GM12892 (cell line): ENCODE results near the gene OPTN.

Source experiments
- POLR2A ChIP-seq: IDR thresholded peaks from 2 replicates; pipeline ENCODE4 v1.6.1; 2011; ENCODE audit warnings: low read depth, low read length, control low read depth
- POLR2AphosphoS5 ChIP-seq: IDR thresholded peaks from 2 replicates; pipeline ENCODE4 v1.6.1; 2011; ENCODE audit warnings: low read depth, low read length, control low read depth
- TAF1 ChIP-seq: IDR thresholded peaks from 2 replicates; pipeline ENCODE4 v1.6.1; 2011; ENCODE audit warnings: low read depth, mild to moderate bottlenecking, control low read depth, low read length, borderline replicate concordance

DNA sequence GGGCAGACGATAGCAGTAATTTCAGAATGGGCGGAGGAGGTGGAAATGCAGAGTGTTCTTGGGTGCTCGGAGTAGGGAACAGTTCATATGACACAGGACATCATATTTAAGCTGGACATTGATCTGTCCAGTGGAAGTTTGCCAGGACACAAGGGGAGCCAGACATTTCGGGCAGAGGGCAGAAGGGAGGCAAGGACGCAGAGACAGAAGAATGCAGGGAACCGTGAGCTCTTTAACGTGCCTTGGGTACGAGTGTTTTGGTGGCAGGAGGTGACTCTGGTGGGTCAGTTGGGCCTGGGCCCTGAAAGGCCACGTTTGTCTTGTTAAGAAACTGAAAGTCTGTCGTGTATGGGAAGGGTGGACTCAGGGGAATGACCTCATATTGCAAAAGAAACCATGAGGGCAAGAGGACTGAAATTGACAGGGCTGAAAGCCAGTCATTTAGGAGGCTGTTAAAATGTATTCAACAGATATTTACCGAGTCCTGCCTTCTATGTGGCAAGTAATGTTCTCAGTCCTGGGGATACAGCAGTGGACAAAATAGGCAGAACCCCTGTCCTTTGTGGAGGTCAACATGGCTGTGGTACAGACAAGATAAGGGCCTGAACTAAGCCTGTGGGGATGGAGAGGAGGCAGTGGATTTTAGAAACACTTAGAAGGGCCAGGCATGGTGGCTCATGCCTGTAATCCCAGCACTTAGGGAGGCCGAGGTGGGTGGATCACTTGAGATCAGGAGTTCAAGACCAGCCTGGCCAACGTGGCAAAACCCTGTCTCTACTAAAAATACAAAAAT lies 2.2 kb downstream of the OPTN start:
- TF ChIP-seq POLR2A, result no peak
- TF ChIP-seq POLR2AphosphoS5, result no peak
- TF ChIP-seq TAF1, result no peak
